Measurements from ENCODE around the gene ZNF655. TPM values are rescaled to one million over a fixed set of nuclear protein-coding genes. Genes with fewer than 3 reads are reported as not detected.

The ZNF655 gene
- total RNA-seq, 1 donor from 2014 or later = 56.0 TPM

DNA sequence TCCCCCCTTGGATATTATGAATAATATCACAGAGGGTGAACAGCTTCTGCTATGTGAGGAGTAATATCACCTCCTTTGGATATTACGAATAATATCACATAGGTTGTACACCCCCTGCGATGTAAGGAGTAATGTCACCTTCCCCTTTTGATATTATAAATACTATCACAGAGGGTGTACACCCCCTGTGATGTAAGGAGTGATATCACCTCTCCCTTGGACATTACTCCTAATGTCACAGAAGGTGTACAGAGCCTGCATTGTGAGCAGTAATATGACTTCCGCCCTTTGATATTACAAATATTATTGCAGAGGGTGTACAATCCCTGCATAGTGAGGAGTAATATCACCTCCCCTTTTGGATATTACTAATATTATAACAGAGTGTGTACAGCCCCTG, 30.4 kb downstream of the ZNF655 start:
- H3K9me3 Mint-ChIP-seq = no peaks in the 10 kb centered on the region
- no peaks in the 10 kb centered on the region for H3K36me3 Mint-ChIP-seq (ENCODE audit: low read depth)
- no peaks in the 10 kb centered on the region for H3K4me1 Mint-ChIP-seq
- H3K27ac Mint-ChIP-seq (ENCODE audit: unreplicated experiment) = no peak overlapping the region
- no peak for DNase-seq (ENCODE audit: low read depth, low spot score)
- H3K4me3 Mint-ChIP-seq = no peak overlapping the region
- peaks cover 12% of the 10 kb centered on the region for H3K27me3 Mint-ChIP-seq (ENCODE audit: low read depth)
- TF ChIP-seq, protein P1, sequence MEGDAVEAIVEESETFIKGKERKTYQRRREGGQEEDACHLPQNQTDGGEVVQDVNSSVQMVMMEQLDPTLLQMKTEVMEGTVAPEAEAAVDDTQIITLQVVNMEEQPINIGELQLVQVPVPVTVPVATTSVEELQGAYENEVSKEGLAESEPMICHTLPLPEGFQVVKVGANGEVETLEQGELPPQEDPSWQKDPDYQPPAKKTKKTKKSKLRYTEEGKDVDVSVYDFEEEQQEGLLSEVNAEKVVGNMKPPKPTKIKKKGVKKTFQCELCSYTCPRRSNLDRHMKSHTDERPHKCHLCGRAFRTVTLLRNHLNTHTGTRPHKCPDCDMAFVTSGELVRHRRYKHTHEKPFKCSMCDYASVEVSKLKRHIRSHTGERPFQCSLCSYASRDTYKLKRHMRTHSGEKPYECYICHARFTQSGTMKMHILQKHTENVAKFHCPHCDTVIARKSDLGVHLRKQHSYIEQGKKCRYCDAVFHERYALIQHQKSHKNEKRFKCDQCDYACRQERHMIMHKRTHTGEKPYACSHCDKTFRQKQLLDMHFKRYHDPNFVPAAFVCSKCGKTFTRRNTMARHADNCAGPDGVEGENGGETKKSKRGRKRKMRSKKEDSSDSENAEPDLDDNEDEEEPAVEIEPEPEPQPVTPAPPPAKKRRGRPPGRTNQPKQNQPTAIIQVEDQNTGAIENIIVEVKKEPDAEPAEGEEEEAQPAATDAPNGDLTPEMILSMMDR (conservative IDR thresholded peaks at IDR 0.05) = no peak

DNA sequence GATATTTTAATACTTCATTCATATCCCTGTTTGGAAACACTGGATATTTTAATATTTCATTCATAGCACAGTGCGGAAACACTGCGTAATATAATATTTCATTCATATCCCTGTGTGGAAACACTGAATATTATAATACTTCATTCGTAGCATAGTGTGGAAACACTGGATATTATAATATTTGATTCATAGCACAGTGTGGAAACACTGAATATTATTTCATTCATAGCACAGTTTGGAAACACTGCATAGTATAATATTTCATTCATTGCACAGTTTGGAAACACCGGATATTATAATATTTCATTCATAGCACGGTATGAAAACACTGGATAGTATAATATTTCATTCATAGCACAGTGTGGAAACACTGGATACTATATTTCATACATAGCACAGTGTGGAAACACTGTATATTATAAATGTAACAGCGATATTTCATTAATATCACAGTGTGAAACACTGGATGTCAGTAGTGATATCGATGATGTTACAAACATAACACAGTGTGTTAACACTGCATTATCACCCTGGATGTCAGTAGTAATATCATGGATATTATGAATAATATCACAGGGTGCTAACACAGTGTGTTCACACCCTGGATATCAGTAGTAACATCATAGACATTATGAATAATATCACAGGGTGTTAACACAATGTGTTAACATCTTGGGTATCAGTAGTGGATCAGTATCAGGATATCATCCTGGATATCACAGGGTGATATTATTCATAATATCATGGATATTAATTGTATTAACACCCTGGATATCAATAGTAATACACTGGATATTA, 36.7 kb downstream of the ZNF655 start:
- Mint-ChIP-seq H3K9me3 (no peaks in the 10 kb centered on the region), H3K36me3 (ENCODE audit: low read depth) (no peaks in the 10 kb centered on the region), H3K4me1 (no peaks in the 10 kb centered on the region), H3K27me3 (ENCODE audit: low read depth) (no peaks in the 10 kb centered on the region), H3K4me3 (no peak overlapping the region), H3K27ac (ENCODE audit: unreplicated experiment) (no peak overlapping the region)
- DNase-seq (ENCODE audit: low read depth, low spot score) = no peak
- TF ChIP-seq, protein P1 (conservative IDR thresholded peaks at IDR 0.05) = no peak

DNA sequence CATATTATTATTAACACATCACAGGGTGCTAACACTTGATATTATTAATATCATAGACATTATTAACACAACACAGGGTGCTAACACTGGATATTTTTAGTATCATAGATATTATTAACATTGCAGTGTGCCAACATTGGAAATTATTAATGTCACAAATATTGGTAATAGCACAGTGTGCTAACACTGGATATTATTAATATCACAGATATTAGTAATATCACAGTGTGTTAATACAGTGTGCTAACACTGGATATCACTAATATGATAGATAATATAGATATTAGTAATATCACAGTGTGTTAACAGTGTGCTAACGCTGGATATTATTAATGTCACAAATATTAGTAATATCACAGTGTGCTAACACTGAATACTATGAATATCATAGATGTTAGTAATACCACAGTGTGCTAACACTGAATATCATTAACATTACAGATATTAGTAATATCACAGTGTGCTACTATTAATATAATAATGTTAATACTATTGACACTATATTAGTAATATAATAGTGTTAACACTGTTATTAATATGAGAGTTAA, 38.0 kb downstream of the ZNF655 start:
- Mint-ChIP-seq H3K27me3 (ENCODE audit: low read depth) (no peaks in the 10 kb centered on the region), H3K36me3 (ENCODE audit: low read depth) (no peaks in the 10 kb centered on the region), H3K9me3 (no peaks in the 10 kb centered on the region), H3K27ac (ENCODE audit: unreplicated experiment) (no peak overlapping the region), H3K4me1 (no peaks in the 10 kb centered on the region), H3K4me3 (no peak overlapping the region)
- DNase-seq (ENCODE audit: low read depth, low spot score) = no peak
- TF ChIP-seq, protein P1 (conservative IDR thresholded peaks at IDR 0.05) = no peak

DNA sequence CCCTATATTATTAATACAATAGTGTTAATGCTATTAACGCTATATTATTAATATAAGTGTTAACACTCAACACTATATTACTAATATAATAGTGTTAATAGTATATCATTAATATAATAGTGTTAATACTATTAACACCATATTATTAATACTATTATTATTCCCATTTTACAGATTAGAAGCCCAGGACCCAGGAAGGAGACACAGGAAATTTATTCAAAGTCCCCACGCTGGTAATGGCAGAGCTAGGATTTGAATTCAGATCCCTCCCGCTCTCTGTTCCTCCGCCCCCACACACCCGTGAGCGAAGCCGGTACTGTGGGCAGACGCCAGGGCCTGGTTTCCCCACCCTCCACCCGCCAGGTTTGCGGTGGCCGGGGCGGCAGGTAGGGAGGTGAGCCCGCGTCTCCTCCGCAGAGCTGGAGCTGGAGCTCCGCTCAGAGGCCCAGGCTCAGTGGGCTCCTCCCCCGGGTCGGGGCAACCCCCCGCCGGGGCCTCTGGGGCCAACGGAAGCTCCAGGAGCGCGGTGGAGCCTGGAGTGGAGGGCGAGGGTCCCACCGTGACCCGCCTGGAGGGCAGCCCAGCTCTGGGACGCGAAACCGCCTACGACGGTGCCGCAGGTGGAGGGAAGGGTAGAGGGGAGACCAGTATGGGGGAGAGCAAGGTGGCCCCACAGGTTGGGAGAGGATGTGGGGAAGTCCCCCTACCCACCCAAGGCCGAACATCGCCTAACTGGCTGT, 39.5 kb downstream of the ZNF655 start, which contains the start of gene TMEM225B:
Gene TMEM225B, plus strand, starts transcription at position 506 of the 740 bp plus-strand sequence. CDS start 6,122 bp downstream, outside the sequence.
- H3K9me3 Mint-ChIP-seq = no peaks in the 10 kb centered on the region
- no peaks in the 10 kb centered on the region for H3K4me1 Mint-ChIP-seq
- no peaks in the 10 kb centered on the region for H3K36me3 Mint-ChIP-seq (ENCODE audit: low read depth)
- DNase-seq (ENCODE audit: low read depth, low spot score) = no peak
- TF ChIP-seq, protein P1 (conservative IDR thresholded peaks at IDR 0.05) = no peak
- no peak within 1 kb of the TSS for H3K4me3 Mint-ChIP-seq
- no peak within 1 kb of the TSS for H3K27ac Mint-ChIP-seq (ENCODE audit: unreplicated experiment)
- H3K27me3 Mint-ChIP-seq (ENCODE audit: low read depth) = no peaks in the 10 kb centered on the region

DNA sequence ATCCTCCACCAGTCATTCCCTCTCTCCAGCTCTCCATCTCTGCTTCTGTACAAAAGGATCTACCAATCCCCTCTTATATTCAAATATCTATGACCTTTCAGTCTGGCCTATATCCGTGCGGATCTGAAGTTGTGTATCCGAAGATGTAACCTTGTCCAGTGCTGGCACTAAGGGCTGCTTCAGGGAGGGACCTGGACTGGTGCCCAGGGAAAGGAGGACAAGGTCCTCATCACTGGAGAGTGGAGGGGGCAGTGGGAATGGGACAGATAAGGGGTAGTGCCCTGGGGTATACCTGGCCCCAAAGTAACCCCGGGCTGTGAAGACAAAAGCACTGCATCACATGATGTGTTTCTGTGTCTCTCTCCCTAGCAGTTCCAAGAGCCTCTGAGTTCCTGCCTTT, 41.4 kb downstream of the ZNF655 start:
- Mint-ChIP-seq H3K27ac (ENCODE audit: unreplicated experiment) (no peak overlapping the region), H3K4me3 (no peak overlapping the region), H3K9me3 (no peaks in the 10 kb centered on the region), H3K27me3 (ENCODE audit: low read depth) (no peaks in the 10 kb centered on the region), H3K36me3 (ENCODE audit: low read depth) (no peaks in the 10 kb centered on the region), H3K4me1 (no peaks in the 10 kb centered on the region)
- TF ChIP-seq, protein P1 (conservative IDR thresholded peaks at IDR 0.05) = no peak
- no peak for DNase-seq (ENCODE audit: low read depth, low spot score)

Measured in neural crest cell (in vitro differentiated cells).